ENCODE results near the gene KCNAB2.
A peak's percentile ranks its signal among the peaks of the same experiment; 100 is the strongest.

KCNAB2 gene

GRCh38 chr1:6033986-6034749 is 11.5 kb upstream of the KCNAB2 start:
- peak; percentile 84 for DNase-seq

- DNase-seq = no peak
Measured at GRCh38 chr1:6034750-6035096, 11.0 kb upstream of the KCNAB2 start.

- DNase-seq = no peak
Measured at GRCh38 chr1:6035303-6035702, 10.4 kb upstream of the KCNAB2 start.

GRCh38 chr1:6035719-6036118 is 10.0 kb upstream of the KCNAB2 start:
- no peak for DNase-seq

GRCh38 chr1:6037338-6037762 is 8.3 kb upstream of the KCNAB2 start:
- no peak for DNase-seq

GRCh38 chr1:6038603-6039002 is 7.1 kb upstream of the KCNAB2 start:
- no peak for DNase-seq

GRCh38 chr1:6039031-6039430 is 6.7 kb upstream of the KCNAB2 start:
- no peak for DNase-seq

GRCh38 chr1:6040444-6040843 is 5.2 kb upstream of the KCNAB2 start:
- no peak for DNase-seq

GRCh38 chr1:6040861-6041415 is 4.8 kb upstream of the KCNAB2 start:
- no peak for DNase-seq

- DNase-seq = peak; percentile 48
Measured at GRCh38 chr1:6041432-6042062, 4.1 kb upstream of the KCNAB2 start.

- no peak for DNase-seq
Measured at GRCh38 chr1:6043561-6043960, 2.1 kb upstream of the KCNAB2 start.

GRCh38 chr1:6044481-6045109 is 1.1 kb upstream of the KCNAB2 start:
- no peak for DNase-seq

- DNase-seq = no peak
Measured at GRCh38 chr1:6045110-6045502, 582 bp upstream of the KCNAB2 start.

GRCh38 chr1:6046279-6046678 is 591 bp downstream of the KCNAB2 start:
- DNase-seq = no peak

- DNase-seq = no peak
Measured at GRCh38 chr1:6048179-6048867, 2.6 kb downstream of the KCNAB2 start.

GRCh38 chr1:6049419-6049818 is 3.7 kb downstream of the KCNAB2 start:
- no peak for DNase-seq

GRCh38 chr1:6051423-6051822 is 5.7 kb downstream of the KCNAB2 start:
- no peak for DNase-seq

- DNase-seq = peak; percentile 76
Measured at GRCh38 chr1:6052543-6053205, 7.0 kb downstream of the KCNAB2 start.

GRCh38 chr1:6053206-6053546 is 7.5 kb downstream of the KCNAB2 start:
- DNase-seq = no peak

GRCh38 chr1:6054596-6054995 is 8.9 kb downstream of the KCNAB2 start:
- DNase-seq = no peak

GRCh38 chr1:6056572-6056948 is 10.9 kb downstream of the KCNAB2 start:
- DNase-seq = no peak

GRCh38 chr1:6057170-6057845 is 11.6 kb downstream of the KCNAB2 start:
- no peak for DNase-seq
